ENCODE results near the gene TPSAB1.
"Not testable (repeated sequence)": the region's sequence is repeated elsewhere in the genome, so short reads cannot be mapped to it uniquely, and the experiment has no call there.

- TF ChIP-seq, protein P1, sequence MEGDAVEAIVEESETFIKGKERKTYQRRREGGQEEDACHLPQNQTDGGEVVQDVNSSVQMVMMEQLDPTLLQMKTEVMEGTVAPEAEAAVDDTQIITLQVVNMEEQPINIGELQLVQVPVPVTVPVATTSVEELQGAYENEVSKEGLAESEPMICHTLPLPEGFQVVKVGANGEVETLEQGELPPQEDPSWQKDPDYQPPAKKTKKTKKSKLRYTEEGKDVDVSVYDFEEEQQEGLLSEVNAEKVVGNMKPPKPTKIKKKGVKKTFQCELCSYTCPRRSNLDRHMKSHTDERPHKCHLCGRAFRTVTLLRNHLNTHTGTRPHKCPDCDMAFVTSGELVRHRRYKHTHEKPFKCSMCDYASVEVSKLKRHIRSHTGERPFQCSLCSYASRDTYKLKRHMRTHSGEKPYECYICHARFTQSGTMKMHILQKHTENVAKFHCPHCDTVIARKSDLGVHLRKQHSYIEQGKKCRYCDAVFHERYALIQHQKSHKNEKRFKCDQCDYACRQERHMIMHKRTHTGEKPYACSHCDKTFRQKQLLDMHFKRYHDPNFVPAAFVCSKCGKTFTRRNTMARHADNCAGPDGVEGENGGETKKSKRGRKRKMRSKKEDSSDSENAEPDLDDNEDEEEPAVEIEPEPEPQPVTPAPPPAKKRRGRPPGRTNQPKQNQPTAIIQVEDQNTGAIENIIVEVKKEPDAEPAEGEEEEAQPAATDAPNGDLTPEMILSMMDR (IDR thresholded peaks at IDR 0.05 in 8 of 11, conservative IDR thresholded peaks at IDR 0.05 in 3 of 11), result not testable (repeated sequence)
- TF ChIP-seq POLR2A, POLR2AphosphoS5 (IDR thresholded peaks at IDR 0.05): not testable (repeated sequence)
Measured at GRCh38 chr16:1229476-1229875, 11.0 kb upstream of the TPSAB1 start.

Data from spleen (tissue), 7 donors.